ENCODE results near the gene CNTNAP2. TPM values are rescaled to one million over a fixed set of nuclear protein-coding genes. Genes with fewer than 3 reads are reported as not detected.
"Not testable (repeated sequence)": the region's sequence is repeated elsewhere in the genome, so short reads cannot be mapped to it uniquely, and the experiment has no call there.

The CNTNAP2 gene
- total RNA-seq, 4 donors from 2014 or later = 0.91 to 16.0 TPM; not detected in 2

DNA sequence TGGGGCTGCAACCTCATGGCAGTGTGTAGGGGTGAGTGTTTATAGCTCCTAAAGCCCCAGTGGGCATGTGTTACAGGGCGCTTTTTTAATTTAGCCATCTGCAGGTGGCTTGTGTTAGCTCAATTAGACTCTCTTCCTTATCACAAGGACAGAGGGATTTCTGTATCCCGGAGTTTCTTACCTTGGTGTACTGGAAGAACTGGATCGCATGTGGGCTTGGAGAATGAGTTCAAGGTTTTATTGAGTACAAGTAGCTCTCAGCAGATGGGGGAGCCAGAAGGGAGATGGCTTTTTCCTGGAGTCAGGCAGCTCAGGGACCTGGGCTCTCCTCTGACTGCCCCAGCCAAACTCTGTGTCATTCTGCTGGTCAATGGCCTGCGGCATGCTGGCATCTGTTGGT is 2320.4 kb downstream of the CNTNAP2 start:
- Histone ChIP-seq H3K27ac (no peak overlapping the region), H3K9me3 (no peaks in the 10 kb centered on the region), H3K27me3 (no peaks in the 10 kb centered on the region), H3K4me1 (no peaks in the 10 kb centered on the region), H3K36me3 (no peaks in the 10 kb centered on the region), H3K4me3 (no peak overlapping the region)
- intact Hi-C loops (cut with DNase I; ENCODE audit: low total_unique reads) = no loop called here
- TF ChIP-seq, protein P1, sequence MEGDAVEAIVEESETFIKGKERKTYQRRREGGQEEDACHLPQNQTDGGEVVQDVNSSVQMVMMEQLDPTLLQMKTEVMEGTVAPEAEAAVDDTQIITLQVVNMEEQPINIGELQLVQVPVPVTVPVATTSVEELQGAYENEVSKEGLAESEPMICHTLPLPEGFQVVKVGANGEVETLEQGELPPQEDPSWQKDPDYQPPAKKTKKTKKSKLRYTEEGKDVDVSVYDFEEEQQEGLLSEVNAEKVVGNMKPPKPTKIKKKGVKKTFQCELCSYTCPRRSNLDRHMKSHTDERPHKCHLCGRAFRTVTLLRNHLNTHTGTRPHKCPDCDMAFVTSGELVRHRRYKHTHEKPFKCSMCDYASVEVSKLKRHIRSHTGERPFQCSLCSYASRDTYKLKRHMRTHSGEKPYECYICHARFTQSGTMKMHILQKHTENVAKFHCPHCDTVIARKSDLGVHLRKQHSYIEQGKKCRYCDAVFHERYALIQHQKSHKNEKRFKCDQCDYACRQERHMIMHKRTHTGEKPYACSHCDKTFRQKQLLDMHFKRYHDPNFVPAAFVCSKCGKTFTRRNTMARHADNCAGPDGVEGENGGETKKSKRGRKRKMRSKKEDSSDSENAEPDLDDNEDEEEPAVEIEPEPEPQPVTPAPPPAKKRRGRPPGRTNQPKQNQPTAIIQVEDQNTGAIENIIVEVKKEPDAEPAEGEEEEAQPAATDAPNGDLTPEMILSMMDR (IDR thresholded peaks at IDR 0.05) = no peak
- TF ChIP-seq POLR2A (IDR thresholded peaks at IDR 0.05) = no peak
- no peak for DNase-seq

DNA sequence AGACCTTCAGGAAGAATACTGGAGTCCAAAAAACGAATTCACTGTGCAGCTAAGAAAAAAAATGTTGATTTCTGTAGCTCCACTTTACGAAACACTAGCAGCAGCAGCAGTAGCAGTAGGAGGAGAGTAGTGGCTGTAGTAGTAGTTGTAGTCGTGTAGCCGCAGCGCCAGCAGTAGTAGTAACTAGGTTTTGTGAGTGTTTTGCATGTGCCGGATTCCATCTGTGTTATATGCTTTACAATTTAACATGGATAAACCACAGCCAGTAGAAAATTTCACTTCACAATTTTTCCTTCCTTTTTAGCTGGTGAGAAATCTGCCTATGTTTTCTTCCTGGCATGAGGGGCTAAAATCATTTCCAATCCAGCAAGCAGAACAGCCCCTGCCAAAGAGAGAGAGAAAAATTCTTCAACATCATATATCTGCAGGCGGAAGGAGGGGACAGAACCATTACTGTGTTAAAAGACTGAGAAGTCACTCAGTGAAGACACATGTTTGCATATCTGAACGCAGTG is 2325.6 kb downstream of the CNTNAP2 start:
- H3K9me3 ChIP-seq = peaks cover 0 to 3% of the 10 kb centered on the region in 2 donors
- no peak overlapping the region for H3K4me3 ChIP-seq
- H3K27ac ChIP-seq = no peak overlapping the region
- intact Hi-C loops (cut with DNase I; ENCODE audit: low total_unique reads) = no loop called here
- TF ChIP-seq, protein P1 (IDR thresholded peaks at IDR 0.05) = no peak
- TF ChIP-seq POLR2A (IDR thresholded peaks at IDR 0.05) = no peak
- no peaks in the 10 kb centered on the region for H3K36me3 ChIP-seq
- no peaks in the 10 kb centered on the region for H3K4me1 ChIP-seq
- no peaks in the 10 kb centered on the region for H3K27me3 ChIP-seq
- DNase-seq = no peak

- peaks cover 0 to 3% of the 10 kb centered on the region in 2 donors for H3K9me3 ChIP-seq
- TF ChIP-seq, protein P1 (IDR thresholded peaks at IDR 0.05) = no peak
- no peak for TF ChIP-seq POLR2A (IDR thresholded peaks at IDR 0.05)
Observed at GRCh38 chr7:148442933-148443332, 2326.3 kb downstream of the CNTNAP2 start.

GRCh38 chr7:148445260-148446044 is 2328.9 kb downstream of the CNTNAP2 start:
- intact Hi-C loops (cut with DNase I; ENCODE audit: low total_unique reads) = no loop called here
- no peak overlapping the region for H3K27ac ChIP-seq
- H3K4me1 ChIP-seq = no peaks in the 10 kb centered on the region
- no peak for DNase-seq
- no peaks in the 10 kb centered on the region for H3K27me3 ChIP-seq
- TF ChIP-seq, protein P1 (IDR thresholded peaks at IDR 0.05) = no peak
- no peak for TF ChIP-seq POLR2A (IDR thresholded peaks at IDR 0.05)
- peaks cover 0 to 3% of the 10 kb centered on the region in 2 donors for H3K9me3 ChIP-seq
- no peaks in the 10 kb centered on the region for H3K36me3 ChIP-seq
- no peak overlapping the region for H3K4me3 ChIP-seq

More at GRCh38 chr7:148442933-148443332, 2326.3 kb downstream of the CNTNAP2 start:
- no peak for DNase-seq
- no peaks in the 10 kb centered on the region for H3K27me3 ChIP-seq
- no peaks in the 10 kb centered on the region for H3K4me1 ChIP-seq
- H3K36me3 ChIP-seq = no peaks in the 10 kb centered on the region
- intact Hi-C loops (cut with DNase I; ENCODE audit: low total_unique reads) = no loop called here
- no peak overlapping the region for H3K27ac ChIP-seq
- no peak overlapping the region for H3K4me3 ChIP-seq

- intact Hi-C loops (cut with DNase I; ENCODE audit: low total_unique reads) = no loop called here
Observed at GRCh38 chr7:148447221-148447849, 2330.7 kb downstream of the CNTNAP2 start.

GRCh38 chr7:148451526-148451925 is 2334.9 kb downstream of the CNTNAP2 start:
- H3K36me3 ChIP-seq; DNase-seq; H3K4me1 ChIP-seq; H3K4me3 ChIP-seq; H3K9me3 ChIP-seq; intact Hi-C loops (cut with DNase I; ENCODE audit: low total_unique reads); H3K27ac ChIP-seq; H3K27me3 ChIP-seq: not testable (repeated sequence)

More at GRCh38 chr7:148447221-148447849, 2330.7 kb downstream of the CNTNAP2 start:
- no peak for TF ChIP-seq POLR2A (IDR thresholded peaks at IDR 0.05)
- TF ChIP-seq, protein P1 (IDR thresholded peaks at IDR 0.05) = no peak
- Histone ChIP-seq H3K36me3 (no peaks in the 10 kb centered on the region), H3K9me3 (peaks cover 0 to 3% of the 10 kb centered on the region in 2 donors), H3K4me1 (no peaks in the 10 kb centered on the region), H3K27me3 (no peaks in the 10 kb centered on the region), H3K4me3 (no peak overlapping the region), H3K27ac (no peak overlapping the region)
- DNase-seq = no peak

Measured in uterus (tissue), 4 donors.